ENCODE data around the gene TIMP2.

Gene TIMP2

DNA sequence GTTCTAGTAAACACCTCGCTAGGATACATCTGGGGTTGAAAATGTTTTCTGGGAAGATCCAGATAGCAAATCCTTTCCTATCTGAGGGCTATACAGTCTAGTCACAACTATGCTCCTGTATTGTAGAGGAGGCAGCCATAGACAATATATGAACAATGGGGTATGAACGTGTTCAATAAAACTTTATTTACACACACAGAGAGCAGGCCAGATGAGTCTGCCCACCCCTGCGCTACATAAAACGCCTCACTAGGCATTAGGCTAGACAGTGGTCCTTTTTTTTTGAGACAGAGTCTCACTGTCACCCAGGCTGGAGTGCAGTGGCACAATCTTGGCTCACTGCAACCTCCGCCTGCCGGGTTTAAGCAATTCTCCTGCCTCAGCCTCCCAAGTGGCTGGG lies 95.7 kb downstream of the TIMP2 start:
- H3K4me3 ChIP-seq (ENCODE audit: low read depth, low read length) = no peak overlapping the region
- TF ChIP-seq, protein P1, sequence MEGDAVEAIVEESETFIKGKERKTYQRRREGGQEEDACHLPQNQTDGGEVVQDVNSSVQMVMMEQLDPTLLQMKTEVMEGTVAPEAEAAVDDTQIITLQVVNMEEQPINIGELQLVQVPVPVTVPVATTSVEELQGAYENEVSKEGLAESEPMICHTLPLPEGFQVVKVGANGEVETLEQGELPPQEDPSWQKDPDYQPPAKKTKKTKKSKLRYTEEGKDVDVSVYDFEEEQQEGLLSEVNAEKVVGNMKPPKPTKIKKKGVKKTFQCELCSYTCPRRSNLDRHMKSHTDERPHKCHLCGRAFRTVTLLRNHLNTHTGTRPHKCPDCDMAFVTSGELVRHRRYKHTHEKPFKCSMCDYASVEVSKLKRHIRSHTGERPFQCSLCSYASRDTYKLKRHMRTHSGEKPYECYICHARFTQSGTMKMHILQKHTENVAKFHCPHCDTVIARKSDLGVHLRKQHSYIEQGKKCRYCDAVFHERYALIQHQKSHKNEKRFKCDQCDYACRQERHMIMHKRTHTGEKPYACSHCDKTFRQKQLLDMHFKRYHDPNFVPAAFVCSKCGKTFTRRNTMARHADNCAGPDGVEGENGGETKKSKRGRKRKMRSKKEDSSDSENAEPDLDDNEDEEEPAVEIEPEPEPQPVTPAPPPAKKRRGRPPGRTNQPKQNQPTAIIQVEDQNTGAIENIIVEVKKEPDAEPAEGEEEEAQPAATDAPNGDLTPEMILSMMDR (IDR thresholded peaks at IDR 0.05; ENCODE audit: low read depth, low read length) = no peak
- no peak for DNase-seq (ENCODE audit: low read depth, low spot score)
- in situ Hi-C loops (cut with HindIII; ENCODE audit: low sequenced_read_pairs) = loop anchor here (10.0 kb wide), 1 partner anchor 345 kb away; no protein-coding TSS in a partner anchor

DNA sequence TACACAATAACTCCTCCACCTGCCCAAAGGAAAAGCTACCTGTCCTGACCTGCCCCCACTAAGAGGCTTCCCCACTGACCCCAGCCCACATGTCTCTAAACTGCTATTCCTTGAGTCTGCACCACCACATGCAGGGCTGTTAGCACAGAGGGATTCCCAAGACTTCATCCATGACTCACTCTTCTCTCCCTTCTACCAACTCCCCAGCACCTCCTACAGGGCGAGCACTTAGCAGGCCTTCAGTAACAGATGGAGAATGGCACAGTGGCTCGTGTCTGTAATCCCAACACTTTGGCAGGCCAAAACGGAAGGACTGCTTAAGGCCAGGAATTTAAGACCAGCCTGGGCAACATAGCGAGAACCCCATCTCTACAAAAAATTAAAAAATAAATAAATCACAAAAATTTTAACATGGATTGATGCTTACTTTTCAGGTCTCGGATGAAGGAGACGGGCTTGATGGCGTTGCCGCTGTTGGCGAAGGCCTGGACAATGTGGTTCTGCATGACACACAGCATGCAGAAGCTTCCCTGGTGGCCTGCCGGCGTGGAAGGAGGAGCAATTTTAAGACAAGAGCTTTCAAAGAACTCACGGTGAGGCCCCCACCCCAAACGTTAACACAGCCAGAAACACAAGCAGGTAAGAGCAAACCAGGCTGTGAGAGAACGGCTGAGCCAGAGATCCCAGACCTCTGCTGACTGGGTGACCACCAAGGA lies 96.6 kb downstream of the TIMP2 start:
- no peak overlapping the region for H3K4me3 ChIP-seq (ENCODE audit: low read depth, low read length)
- TF ChIP-seq, protein P1 (IDR thresholded peaks at IDR 0.05; ENCODE audit: low read depth, low read length) = peak; percentile 73
- DNase-seq (ENCODE audit: low read depth, low spot score) = peak; percentile 60
- in situ Hi-C loops (cut with HindIII; ENCODE audit: low sequenced_read_pairs) = loop anchor here (10.0 kb wide), 1 partner anchor 344 kb away; no protein-coding TSS in a partner anchor

DNA sequence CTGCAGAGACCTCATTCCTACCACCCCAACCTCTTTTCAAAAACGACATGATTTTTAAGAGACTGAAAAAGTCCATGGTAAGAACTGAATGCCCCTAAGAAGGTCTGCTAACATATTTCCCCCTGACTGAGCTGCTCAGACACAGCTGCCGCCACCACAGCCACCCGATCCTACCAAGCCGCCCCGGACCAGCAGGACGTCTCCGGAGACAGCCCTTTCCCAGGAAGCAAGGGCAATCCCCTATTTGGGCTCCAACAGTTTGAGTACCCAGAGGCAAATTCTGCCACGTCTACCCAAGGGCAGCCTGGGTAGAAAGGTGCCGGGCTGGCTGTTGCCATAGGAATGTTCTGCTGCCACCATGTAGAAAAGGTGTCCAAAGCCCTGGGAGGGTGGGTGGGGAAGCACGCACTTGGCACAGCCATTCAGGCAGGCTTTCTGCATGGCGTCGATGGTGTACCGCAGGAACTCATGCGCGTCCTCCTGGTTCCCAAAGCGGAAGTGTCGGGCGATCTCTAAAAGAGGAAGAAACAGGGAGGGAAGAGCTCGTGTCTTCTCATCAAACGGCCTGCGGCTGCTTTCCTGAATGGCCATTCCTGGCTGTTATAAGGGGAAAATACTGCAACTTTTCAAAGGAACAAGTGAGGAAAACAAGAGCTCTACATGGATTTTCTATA lies 98.2 kb downstream of the TIMP2 start:
- no peak overlapping the region for H3K4me3 ChIP-seq (ENCODE audit: low read depth, low read length)
- TF ChIP-seq, protein P1 (IDR thresholded peaks at IDR 0.05; ENCODE audit: low read depth, low read length) = no peak
- in situ Hi-C loops (cut with HindIII; ENCODE audit: low sequenced_read_pairs) = loop anchor here (10.0 kb wide), 1 partner anchor 342 kb away; no protein-coding TSS in a partner anchor
- no peak for DNase-seq (ENCODE audit: low read depth, low spot score)

DNA sequence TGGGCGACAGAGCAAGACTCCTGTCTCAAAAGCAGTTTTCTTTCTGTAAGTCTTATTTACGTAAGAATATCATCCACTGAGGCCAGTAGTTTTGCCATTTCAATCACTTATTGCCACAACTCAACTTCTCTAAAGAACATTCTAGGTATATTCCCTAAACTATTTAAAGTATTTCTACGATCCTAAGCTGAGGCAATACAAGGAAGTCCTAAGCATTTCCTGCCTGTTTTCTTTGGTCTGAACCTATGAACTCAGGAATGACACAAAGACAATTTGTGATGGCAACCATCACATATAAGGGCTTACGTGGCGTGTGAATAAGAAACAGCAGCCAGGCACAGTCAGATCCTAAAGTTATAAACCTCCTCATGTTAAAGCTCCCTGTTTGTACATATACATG lies 98.8 kb downstream of the TIMP2 start:
- no peak overlapping the region for H3K4me3 ChIP-seq (ENCODE audit: low read depth, low read length)
- in situ Hi-C loops (cut with HindIII; ENCODE audit: low sequenced_read_pairs) = loop anchor here (10.0 kb wide), 1 partner anchor 342 kb away; no protein-coding TSS in a partner anchor
- TF ChIP-seq, protein P1 (IDR thresholded peaks at IDR 0.05; ENCODE audit: low read depth, low read length) = no peak
- peak; percentile 14 for DNase-seq (ENCODE audit: low read depth, low spot score)

DNA sequence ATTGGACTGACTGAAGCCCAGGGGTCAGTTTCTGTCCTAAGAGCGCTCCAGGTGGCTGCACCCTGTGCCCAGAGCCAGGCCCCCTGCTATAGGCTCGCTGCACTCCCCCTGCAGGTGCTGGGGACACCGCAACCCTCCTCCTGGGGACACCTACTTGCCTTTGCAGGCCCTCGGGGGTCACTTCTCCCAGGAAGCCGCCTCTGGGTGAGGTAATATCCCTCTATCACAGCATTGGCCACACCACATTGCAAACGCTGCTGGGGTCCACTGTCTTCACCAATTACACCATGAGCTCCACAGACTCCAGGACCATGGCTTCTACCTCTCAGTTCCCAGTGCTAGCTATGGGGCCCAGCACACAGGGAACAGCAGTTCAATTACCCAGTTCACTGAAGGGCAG lies 99.5 kb downstream of the TIMP2 start:
- no peak for DNase-seq (ENCODE audit: low read depth, low spot score)
- TF ChIP-seq, protein P1 (IDR thresholded peaks at IDR 0.05; ENCODE audit: low read depth, low read length) = no peak
- no peak overlapping the region for H3K4me3 ChIP-seq (ENCODE audit: low read depth, low read length)
- in situ Hi-C loops (cut with HindIII; ENCODE audit: low sequenced_read_pairs) = loop anchor here (10.0 kb wide), 1 partner anchor 341 kb away; no protein-coding TSS in a partner anchor

DNA sequence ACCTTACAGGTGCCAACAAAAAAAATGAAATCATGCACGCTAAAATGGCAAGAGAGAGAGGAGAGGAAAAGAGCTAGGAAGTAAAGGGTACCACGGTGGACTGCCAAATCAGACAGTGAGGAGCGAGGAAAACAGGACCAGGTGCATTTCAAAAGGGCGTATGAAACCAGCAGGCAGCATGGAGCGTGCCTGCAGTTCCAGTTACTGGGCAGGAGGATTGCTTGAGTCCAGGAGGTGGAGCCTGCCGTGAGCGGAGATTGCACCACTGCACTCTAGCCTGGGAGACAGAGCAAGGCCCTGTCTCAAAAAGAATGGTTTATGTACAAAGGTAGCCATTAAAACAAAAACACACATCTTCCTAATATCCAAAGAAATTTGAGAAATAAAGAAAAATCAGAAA lies 100.9 kb downstream of the TIMP2 start:
- in situ Hi-C loops (cut with HindIII; ENCODE audit: low sequenced_read_pairs) = loop anchor here (10.0 kb wide), 1 partner anchor 339 kb away; no protein-coding TSS in a partner anchor
- DNase-seq (ENCODE audit: low read depth, low spot score) = no peak
- H3K4me3 ChIP-seq (ENCODE audit: low read depth, low read length) = no peak overlapping the region
- TF ChIP-seq, protein P1 (IDR thresholded peaks at IDR 0.05; ENCODE audit: low read depth, low read length) = no peak

Measured in astrocyte of the spinal cord (primary cell).